ENCODE data around the gene CTU2. TPM values are rescaled to one million over a fixed set of nuclear protein-coding genes. Genes with fewer than 3 reads are reported as not detected.

Gene CTU2
- total and polyA plus RNA-seq, 9 of the 15 experiments (the other 6 are each of a cell fraction or from before 2014, with no cell fraction given): 1.3 to 105 (median 23.2) TPM

DNA sequence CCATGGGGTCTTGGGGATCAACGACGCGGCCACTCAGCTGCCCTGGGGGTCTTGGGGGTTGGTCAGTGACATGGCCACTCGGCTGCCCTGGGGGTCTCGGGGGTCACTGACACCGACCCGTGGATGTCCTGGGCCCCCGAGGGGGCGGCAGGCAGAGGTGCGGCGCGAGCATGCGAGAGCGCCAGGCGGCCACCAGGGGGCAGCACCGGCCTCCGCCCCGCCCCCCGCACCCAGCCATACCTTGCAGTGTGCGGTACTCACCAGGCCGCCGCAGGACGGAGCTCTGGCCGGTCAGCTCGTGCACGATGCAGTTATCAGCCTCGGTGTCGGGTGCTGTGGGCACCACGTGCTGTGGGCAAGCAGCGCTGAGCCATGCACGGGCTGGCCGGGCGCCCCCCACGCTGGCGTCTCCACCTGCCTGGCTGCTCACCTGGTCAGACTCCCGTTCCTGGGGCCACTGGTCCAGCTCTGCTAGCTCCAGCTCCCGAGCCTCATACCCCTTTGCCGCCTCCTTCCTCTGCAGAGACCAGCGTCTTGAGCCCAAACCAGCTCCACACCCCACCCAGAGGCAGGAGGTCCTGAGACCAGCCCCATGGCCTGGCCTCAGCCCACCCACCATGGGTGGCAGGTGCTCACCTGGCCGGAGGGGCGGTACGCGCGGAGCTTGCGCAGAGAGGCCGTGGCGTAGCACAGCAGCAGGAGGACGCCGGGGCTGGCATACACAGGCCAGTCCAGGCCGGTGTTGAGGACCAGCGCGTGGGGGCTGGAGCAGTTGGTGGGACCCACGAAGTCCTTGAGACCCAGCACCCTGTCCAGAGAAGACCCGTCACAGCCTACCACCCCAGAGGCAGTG, 31.2 kb downstream of the CTU2 start (continued):
- TF ChIP-seq SIN3A (IDR thresholded peaks at IDR 0.05; ENCODE audit: borderline replicate concordance in 2 of 2, control insufficient read depth in 1 of 2, low read depth in 2 of 2, low read length in 2 of 2) (peak; percentile 71 to 90; a peak in 2 of 4 replicates), HEY1 (CRISPR knock-in tag; IDR thresholded peaks at IDR 0.05; ENCODE audit: borderline replicate concordance) (no peak), YBX1 (IDR thresholded peaks at IDR 0.05) (no peak), ZNF3 (CRISPR knock-in tag; IDR thresholded peaks at IDR 0.05) (no peak), RAD21 (CRISPR knock-in tag; conservative IDR thresholded peaks at IDR 0.05 in 1 of 2, IDR thresholded peaks at IDR 0.05 in 1 of 2) (peak; percentile 93 to 94), TAF9B (IDR thresholded peaks at IDR 0.05; ENCODE audit: partially characterized antibody) (no peak), HIVEP1 (CRISPR knock-in tag; IDR thresholded peaks at IDR 0.05) (no peak), MAFK (IDR thresholded peaks at IDR 0.05; ENCODE audit: low read length) (no peak), NFE2L1 (tag; IDR thresholded peaks at IDR 0.05; ENCODE audit: borderline replicate concordance, low read depth) (no peak), C11orf30 (IDR thresholded peaks at IDR 0.05; ENCODE audit: low read depth) (no peak), ZNF354B (CRISPR knock-in tag; IDR thresholded peaks at IDR 0.05) (no peak), ZFX (CRISPR knock-in tag; IDR thresholded peaks at IDR 0.05) (no peak), NR2C2 (CRISPR knock-in tag; IDR thresholded peaks at IDR 0.05) (peak; percentile 81; the same call in 1 of the 2 replicates), NR2C2 (tag; IDR thresholded peaks at IDR 0.05) (no peak), NCOA1 (IDR thresholded peaks at IDR 0.05; ENCODE audit: low read depth) (no peak), DDX20 (tag; IDR thresholded peaks at IDR 0.05; ENCODE audit: low read depth) (no peak), ZNF507 (tag; conservative IDR thresholded peaks at IDR 0.05) (no peak), KAT2B (IDR thresholded peaks at IDR 0.05; ENCODE audit: low read depth, low read length) (peak; percentile 77), ZNF184 (CRISPR knock-in tag; IDR thresholded peaks at IDR 0.05) (no peak), MAZ (CRISPR knock-in tag; conservative IDR thresholded peaks at IDR 0.05 in 1 of 2, IDR thresholded peaks at IDR 0.05 in 1 of 2) (peak; percentile 97 to 98), LEF1 (IDR thresholded peaks at IDR 0.05) (no peak), U2AF1 (optimal IDR thresholded peaks at IDR 0.05; ENCODE audit: low read depth, low read length) (peak; percentile 64), MYBL2 (IDR thresholded peaks at IDR 0.05; ENCODE audit: low read depth) (no peak), MYBL2 (CRISPR knock-in tag; IDR thresholded peaks at IDR 0.05; ENCODE audit: borderline replicate concordance) (no peak), RB1 (IDR thresholded peaks at IDR 0.05; ENCODE audit: low read depth) (peak; percentile 98)
- TF ChIP-seq, protein P1, sequence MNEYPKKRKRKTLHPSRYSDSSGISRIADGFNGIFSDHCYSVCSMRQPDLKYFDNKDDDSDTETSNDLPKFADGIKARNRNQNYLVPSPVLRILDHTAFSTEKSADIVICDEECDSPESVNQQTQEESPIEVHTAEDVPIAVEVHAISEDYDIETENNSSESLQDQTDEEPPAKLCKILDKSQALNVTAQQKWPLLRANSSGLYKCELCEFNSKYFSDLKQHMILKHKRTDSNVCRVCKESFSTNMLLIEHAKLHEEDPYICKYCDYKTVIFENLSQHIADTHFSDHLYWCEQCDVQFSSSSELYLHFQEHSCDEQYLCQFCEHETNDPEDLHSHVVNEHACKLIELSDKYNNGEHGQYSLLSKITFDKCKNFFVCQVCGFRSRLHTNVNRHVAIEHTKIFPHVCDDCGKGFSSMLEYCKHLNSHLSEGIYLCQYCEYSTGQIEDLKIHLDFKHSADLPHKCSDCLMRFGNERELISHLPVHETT (CRISPR knock-in tag; conservative IDR thresholded peaks at IDR 0.05 in 1 of 2, IDR thresholded peaks at IDR 0.05 in 1 of 2): no peak
- TF ChIP-seq, protein P2, sequence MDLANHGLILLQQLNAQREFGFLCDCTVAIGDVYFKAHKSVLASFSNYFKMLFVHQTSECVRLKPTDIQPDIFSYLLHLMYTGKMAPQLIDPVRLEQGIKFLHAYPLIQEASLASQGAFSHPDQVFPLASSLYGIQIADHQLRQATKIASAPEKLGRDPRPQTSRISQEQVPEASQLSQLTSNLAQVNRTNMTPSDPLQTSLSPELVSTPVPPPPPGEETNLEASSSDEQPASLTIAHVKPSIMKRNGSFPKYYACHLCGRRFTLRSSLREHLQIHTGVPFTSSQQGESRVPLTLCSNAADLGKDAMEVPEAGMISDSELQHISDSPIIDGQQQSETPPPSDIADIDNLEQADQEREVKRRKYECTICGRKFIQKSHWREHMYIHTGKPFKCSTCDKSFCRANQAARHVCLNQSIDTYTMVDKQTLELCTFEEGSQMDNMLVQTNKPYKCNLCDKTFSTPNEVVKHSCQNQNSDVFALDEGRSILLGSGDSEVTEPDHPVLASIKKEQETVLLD (IDR thresholded peaks at IDR 0.05): no peak
